ENCODE data around the gene IL36RN.

The IL36RN gene

DNA sequence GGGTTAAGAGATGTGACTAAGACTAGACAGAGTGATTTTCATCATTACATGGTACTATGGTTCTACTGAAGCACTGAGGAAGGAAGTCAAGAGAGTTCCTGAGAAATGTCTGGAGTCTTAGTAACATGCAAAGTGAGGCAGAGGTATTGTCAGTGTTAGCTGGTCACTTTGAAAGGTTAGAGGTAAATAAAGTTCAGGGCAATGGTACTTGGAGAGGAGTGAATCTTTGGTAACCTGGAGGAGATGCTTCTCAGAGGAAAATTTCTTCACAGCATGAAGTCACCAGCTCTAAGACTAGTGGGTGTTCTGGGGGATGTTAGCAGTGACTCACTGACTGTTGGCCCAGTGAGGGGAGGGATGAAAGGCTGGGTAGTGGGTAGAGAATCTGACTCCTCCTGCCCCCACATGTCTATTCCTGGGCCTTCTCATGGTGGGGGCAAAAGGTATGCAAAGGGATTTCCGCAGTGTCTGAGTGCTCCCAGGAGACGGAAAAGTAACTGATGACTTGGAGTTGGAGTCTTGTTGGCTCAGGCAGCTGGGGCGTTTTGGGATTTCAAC lies 45.1 kb downstream of the IL36RN start:
- no peak for DNase-seq

- DNase-seq = no peak
Observed at GRCh38 chr2:113105047-113105785, 46.2 kb downstream of the IL36RN start.

DNA sequence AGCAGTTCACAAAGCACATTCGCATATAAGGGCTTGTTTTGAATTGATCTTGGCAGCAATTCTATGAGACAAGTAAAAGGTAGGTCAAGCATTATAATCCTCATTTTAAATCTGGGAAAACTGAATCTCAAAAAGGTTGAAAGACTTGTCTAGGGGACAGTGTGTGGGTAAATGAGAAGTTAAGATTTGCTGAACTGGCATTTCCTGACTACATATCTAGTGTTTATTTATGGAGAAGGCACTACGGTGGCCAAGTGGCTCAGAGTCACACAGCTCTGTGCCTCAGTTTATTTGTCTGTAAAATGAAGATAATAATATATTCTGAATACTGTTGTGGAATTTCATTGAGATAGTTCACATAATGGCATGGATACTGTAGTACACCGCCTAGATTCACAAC lies 52.1 kb downstream of the IL36RN start:
- DNase-seq = no peak

GRCh38 chr2:113111823-113112287 lies 52.9 kb downstream of the IL36RN start:
- DNase-seq = no peak

GRCh38 chr2:113112441-113112840 lies 53.4 kb downstream of the IL36RN start:
- DNase-seq = no peak

- DNase-seq = no peak
Observed at GRCh38 chr2:113112871-113113270, 53.9 kb downstream of the IL36RN start.

DNA sequence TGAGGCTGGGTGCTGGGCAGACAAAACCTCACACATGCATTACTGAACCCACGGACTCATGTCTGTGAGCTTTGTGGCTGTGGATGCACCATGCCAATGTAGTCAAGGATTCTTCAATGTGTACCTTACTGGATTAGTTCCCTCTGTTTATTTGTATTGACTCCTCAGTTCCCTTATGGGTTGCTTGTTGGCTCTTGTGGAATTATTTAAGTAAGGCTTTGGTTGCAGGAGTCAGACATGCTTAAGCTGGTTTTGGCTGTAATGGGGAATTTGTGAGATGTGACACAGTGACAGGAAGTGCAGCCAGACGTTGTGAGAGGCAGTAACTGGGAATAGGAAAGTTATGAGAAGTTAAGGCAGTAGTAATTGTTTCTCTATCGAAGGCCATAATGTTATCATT lies 54.8 kb downstream of the IL36RN start:
- no peak for DNase-seq
